MM.1S (cell line): ENCODE data around the gene IL10RB.

Experiments
- DNase-seq: peaks from one replicate; pipeline ENCODE4 v3.0.0-alpha.2; 2015
- H2AFZ ChIP-seq: fragments of 300-600 bp; sonication (generic); 2 replicates; pipeline ENCODE4 v1.6.0; 2016; ENCODE audit warnings: antibody characterized with exemption, low read length
- H3F3A ChIP-seq: fragments of 300-600 bp; sonication (generic); 2 replicates; pipeline ENCODE4 v1.6.1; 2016; ENCODE audit warnings: mild to moderate bottlenecking, antibody characterized with exemption, low read length, moderate library complexity, mixed read lengths; ENCODE audit not compliant: insufficient read depth
- H3K27ac ChIP-seq: fragments of 300-600 bp; sonication (generic); 2 replicates; pipeline ENCODE4 v1.5.1; 2016; ENCODE audit warnings: mild to moderate bottlenecking, low read length
- H3K27me3 ChIP-seq: fragments of 300-600 bp; sonication (generic); replicated peaks from 2 replicates; pipeline ENCODE4 v1.6.0; 2016; ENCODE audit warnings: low read length; ENCODE audit not compliant: insufficient read depth
- H3K36me3 ChIP-seq: fragments of 300-600 bp; sonication (generic); replicated peaks from 2 replicates; pipeline ENCODE4 v1.6.1; 2016; ENCODE audit warnings: mild to moderate bottlenecking, low read length, mixed read lengths; ENCODE audit not compliant: insufficient read depth
- H3K4me1 ChIP-seq: fragments of 300-600 bp; sonication (generic); 2 replicates; pipeline ENCODE4 v1.6.1; 2016; ENCODE audit warnings: low read length, mixed read lengths
- H3K4me2 ChIP-seq: fragments of 300-600 bp; sonication (generic); 2 replicates; pipeline ENCODE4 v1.6.0; 2016; ENCODE audit warnings: low read depth, low read length
- H3K4me3 ChIP-seq: fragments of 300-600 bp; sonication (generic); 2 replicates; pipeline ENCODE4 v1.5.1; 2016; ENCODE audit warnings: low read length, mixed read lengths
- H3K79me2 ChIP-seq: fragments of 300-600 bp; sonication (generic); 2 replicates; pipeline ENCODE4 v1.6.1; 2016; ENCODE audit warnings: mixed run types, low read length, mixed read lengths
- H3K9ac ChIP-seq: fragments of 300-600 bp; sonication (generic); 2 replicates; pipeline ENCODE4 v1.6.1; 2016; ENCODE audit warnings: low read length, mixed read lengths
- H3K9me2 ChIP-seq: fragments of 300-600 bp; sonication (generic); replicated peaks from 2 replicates; pipeline ENCODE4 v1.6.1; 2016; ENCODE audit warnings: mild to moderate bottlenecking, low read length, mixed read lengths; ENCODE audit not compliant: insufficient read depth
- H3K9me3 ChIP-seq: fragments of 300-600 bp; sonication (generic); replicated peaks from 2 replicates; pipeline ENCODE4 v1.6.1; 2016; ENCODE audit warnings: mild to moderate bottlenecking, low read length, mixed read lengths; ENCODE audit not compliant: insufficient read depth
- H4K20me1 ChIP-seq: fragments of 300-600 bp; sonication (generic); 2 replicates; pipeline ENCODE4 v1.6.1; 2016; ENCODE audit warnings: mild to moderate bottlenecking, low read length, moderate library complexity, mixed read lengths; ENCODE audit not compliant: insufficient read depth
- EZH2 ChIP-seq: fragments of 300-600 bp; sonication (generic); optimal IDR thresholded peaks from 2 replicates; pipeline ENCODE3; 2017; ENCODE audit warnings: low read depth, mild to moderate bottlenecking, antibody characterized with exemption, low read length, mixed read lengths
- EZH2phosphoT487 ChIP-seq: fragments of 300-600 bp; sonication (generic); IDR thresholded peaks from 2 replicates; pipeline ENCODE4 v1.6.1; 2018; ENCODE audit warnings: antibody characterized with exemption, low read length
- TF ChIP-seq, protein P1 (sequence below): fragments of 300-600 bp; sonication (generic); IDR thresholded peaks from 2 replicates; pipeline ENCODE4 v1.5.1; 2016; ENCODE audit warnings: antibody characterized with exemption, low read length, mixed read lengths

Gene IL10RB

GRCh38 chr21:33228455-33228854 is 37.7 kb upstream of the IL10RB start:
- no peak overlapping the region for H3K9ac ChIP-seq
- no peak for TF ChIP-seq EZH2phosphoT487
- no peak for TF ChIP-seq EZH2
- TF ChIP-seq, protein P1, sequence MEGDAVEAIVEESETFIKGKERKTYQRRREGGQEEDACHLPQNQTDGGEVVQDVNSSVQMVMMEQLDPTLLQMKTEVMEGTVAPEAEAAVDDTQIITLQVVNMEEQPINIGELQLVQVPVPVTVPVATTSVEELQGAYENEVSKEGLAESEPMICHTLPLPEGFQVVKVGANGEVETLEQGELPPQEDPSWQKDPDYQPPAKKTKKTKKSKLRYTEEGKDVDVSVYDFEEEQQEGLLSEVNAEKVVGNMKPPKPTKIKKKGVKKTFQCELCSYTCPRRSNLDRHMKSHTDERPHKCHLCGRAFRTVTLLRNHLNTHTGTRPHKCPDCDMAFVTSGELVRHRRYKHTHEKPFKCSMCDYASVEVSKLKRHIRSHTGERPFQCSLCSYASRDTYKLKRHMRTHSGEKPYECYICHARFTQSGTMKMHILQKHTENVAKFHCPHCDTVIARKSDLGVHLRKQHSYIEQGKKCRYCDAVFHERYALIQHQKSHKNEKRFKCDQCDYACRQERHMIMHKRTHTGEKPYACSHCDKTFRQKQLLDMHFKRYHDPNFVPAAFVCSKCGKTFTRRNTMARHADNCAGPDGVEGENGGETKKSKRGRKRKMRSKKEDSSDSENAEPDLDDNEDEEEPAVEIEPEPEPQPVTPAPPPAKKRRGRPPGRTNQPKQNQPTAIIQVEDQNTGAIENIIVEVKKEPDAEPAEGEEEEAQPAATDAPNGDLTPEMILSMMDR = no peak

DNA sequence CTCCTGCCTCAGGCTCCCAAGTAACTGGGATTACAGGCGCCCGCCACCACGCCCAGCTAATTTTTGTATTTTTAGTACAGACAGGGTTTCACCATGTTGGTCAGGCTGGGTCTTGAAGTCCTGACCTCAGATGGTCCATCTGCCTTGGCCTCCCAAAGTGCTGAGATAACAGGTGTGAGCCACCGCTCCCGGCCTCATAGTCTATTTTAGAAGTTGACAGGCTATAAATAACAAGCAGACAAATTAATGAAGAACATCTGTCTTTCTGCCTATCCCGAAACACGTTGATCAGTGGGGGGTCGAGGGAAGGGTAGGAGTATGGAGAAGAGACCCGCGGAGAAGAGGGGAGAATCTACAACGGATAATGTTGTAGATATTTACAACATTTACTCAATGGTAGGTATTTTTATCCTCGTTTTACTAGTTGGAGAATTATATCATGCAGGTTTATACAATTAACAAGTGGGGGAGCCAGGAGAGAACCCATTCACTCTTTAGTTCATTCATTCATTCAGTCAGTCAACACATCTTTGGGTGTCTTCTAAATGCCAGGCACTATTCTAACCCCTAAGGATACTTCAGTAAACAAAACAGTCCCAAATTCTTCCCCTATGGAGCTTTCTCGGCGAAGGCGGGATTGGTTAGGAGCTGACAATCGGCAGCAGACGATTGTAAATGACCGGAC is 36.9 kb upstream of the IL10RB start:
- Histone ChIP-seq H3K27ac (peak overlapping the region; percentile 67; the same call in 1 of the 2 replicates), H3K9me3 (no peaks in the 10 kb centered on the region), H3K36me3 (peaks cover under 1% of the 10 kb centered on the region; the same call in 1 of the 2 replicates), H3F3A (peaks cover 42% of the 10 kb centered on the region), H3K27me3 (no peaks in the 10 kb centered on the region), H3K4me1 (peaks cover 37% of the 10 kb centered on the region), H3K4me2 (peak overlapping the region; percentile 93), H2AFZ (peak overlapping the region; percentile 83), H3K4me3 (peak overlapping the region; percentile 64), H3K79me2 (peaks cover 45% of the 10 kb centered on the region), H3K9ac (peak overlapping the region; percentile 46; the same call in 1 of the 2 replicates), H4K20me1 (no peaks in the 10 kb centered on the region), H3K9me2 (no peaks in the 10 kb centered on the region)
- DNase-seq = peak; percentile 77
- no peak for TF ChIP-seq EZH2
- TF ChIP-seq, protein P1 = no peak
- TF ChIP-seq EZH2phosphoT487 = no peak

More at GRCh38 chr21:33228455-33228854, 37.7 kb upstream of the IL10RB start:
- Histone ChIP-seq H2AFZ (no peak overlapping the region), H3K9me3 (no peaks in the 10 kb centered on the region), H4K20me1 (no peaks in the 10 kb centered on the region), H3K4me2 (peak overlapping the region; percentile 93; the same call in 1 of the 2 replicates), H3K79me2 (peaks cover 37% of the 10 kb centered on the region), H3K27me3 (no peaks in the 10 kb centered on the region), H3K27ac (peak overlapping the region; percentile 67; the same call in 1 of the 2 replicates), H3K9me2 (no peaks in the 10 kb centered on the region), H3K36me3 (no peaks in the 10 kb centered on the region; the same call in 1 of the 2 replicates), H3K4me3 (no peak overlapping the region), H3K4me1 (peaks cover 35% of the 10 kb centered on the region), H3F3A (peaks cover 40% of the 10 kb centered on the region)
- no peak for DNase-seq

GRCh38 chr21:33229784-33230544 is 36.2 kb upstream of the IL10RB start, which contains the start of gene IFNAR2:
Gene IFNAR2 (plus strand): TSS chr21:33229938. CDS start chr21:33241923, 11,985 bp downstream.
- Histone ChIP-seq H3K27me3 (no peaks in the 10 kb centered on the region), H3K4me2 (peak within 1 kb of the TSS; percentile 94), H3K79me2 (peaks cover 52% of the 10 kb centered on the region), H2AFZ (peak within 1 kb of the TSS; percentile 83), H3K9ac (peak within 1 kb of the TSS; percentile 87), H3K9me2 (no peaks in the 10 kb centered on the region), H3F3A (peaks cover 44% of the 10 kb centered on the region), H4K20me1 (no peaks in the 10 kb centered on the region), H3K4me1 (peaks cover 45% of the 10 kb centered on the region), H3K27ac (peak within 1 kb of the TSS; percentile 67; the same call in 1 of the 2 replicates), H3K36me3 (peaks cover 5% of the 10 kb centered on the region; the same call in 1 of the 2 replicates), H3K4me3 (peak within 1 kb of the TSS; percentile 89), H3K9me3 (no peaks in the 10 kb centered on the region)
- TF ChIP-seq EZH2 (no peak), EZH2phosphoT487 (no peak)
- TF ChIP-seq, protein P1 = no peak
- DNase-seq = peak; percentile 84
